ENCODE data around the gene LLCFC1. TPM values are rescaled to one million over a fixed set of nuclear protein-coding genes. Genes with fewer than 3 reads are reported as not detected.

LLCFC1 gene
- total RNA-seq (2014; rRNA removed; shearing (Covaris generic)) = not detected in 2 replicates

DNA sequence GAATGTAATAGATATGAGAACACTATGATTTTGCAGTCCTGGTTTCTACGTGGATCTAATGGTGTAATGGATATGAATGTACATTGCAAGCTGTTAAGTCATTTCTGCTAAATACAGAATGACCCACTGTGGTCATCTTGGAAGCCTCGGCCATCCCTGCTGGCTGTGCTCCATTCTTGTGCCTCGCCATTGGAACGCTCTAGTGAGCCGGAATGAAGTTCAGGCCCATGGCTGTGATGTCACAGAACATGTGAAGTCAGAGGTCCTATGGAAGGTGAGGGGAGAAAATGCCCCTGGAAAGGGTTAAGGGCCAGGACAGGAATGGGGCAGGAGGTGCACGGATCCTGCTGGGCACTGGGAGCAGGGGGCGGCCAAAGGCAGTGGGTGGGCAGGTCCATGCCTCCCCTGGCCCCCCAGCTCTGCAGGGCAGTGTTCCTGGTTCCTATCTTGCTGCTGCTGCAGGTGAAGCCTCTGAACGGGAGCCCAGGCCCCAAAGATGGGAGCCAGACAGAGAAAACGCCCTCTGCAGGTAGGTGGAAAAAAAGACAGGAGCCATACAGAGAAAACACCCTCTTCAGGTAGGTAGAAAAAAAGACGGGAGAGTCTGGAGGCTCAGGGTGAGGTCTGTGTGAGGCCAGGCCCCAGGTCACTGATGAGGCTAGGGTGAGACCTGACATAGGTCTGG, at the start of gene LLCFC1:
LLCFC1 (plus strand) TSS at position 259 of the 685 bp plus-strand sequence; CDS start at position 397, 138 bp downstream.
- DNase-seq (ENCODE audit: low read depth) = no peak

DNA sequence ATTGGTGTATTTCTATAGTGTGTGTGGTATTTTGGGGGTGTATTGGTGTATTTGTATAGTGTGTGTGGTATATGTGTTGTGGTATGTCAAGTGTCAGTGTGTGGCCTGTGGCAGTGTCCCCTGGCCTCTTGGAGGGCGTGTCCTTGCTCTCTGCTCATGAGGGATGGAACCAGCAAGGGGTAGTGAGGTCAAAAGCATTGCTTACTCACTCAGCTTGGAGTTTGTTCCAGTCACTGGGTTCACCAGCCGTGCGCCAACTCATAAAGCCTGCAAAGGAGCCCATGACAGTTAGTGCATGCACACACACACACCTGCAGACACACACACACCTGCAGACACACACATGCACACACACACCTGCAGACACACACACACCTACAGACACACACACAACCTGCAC, 49.5 kb upstream of the LLCFC1 start:
- DNase-seq (ENCODE audit: low read depth) = no peak

DNA sequence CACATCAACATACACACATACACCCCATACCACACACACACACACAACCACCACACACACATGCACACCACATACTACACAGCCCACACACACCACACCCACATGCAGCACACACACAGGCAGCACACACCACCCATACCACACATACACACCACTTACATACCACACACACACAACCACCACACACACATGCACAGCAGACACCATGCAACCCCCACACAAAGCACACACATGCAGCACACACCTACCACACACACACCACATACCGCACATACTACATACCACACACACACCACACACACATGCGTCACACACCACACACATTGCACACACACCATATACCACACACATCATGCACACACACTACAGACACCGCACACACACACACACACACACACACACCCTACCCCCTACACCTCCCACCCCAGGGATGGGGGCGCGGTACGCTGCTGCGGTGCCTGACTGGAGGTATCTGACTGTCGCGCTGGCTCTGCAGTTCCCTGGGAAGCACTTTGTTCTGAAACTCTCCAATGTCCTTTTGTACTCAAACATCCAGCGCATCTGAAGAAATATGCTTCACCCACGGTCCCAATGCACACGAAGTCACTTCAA, 48.3 kb upstream of the LLCFC1 start:
- no peak for DNase-seq (ENCODE audit: low read depth)

DNA sequence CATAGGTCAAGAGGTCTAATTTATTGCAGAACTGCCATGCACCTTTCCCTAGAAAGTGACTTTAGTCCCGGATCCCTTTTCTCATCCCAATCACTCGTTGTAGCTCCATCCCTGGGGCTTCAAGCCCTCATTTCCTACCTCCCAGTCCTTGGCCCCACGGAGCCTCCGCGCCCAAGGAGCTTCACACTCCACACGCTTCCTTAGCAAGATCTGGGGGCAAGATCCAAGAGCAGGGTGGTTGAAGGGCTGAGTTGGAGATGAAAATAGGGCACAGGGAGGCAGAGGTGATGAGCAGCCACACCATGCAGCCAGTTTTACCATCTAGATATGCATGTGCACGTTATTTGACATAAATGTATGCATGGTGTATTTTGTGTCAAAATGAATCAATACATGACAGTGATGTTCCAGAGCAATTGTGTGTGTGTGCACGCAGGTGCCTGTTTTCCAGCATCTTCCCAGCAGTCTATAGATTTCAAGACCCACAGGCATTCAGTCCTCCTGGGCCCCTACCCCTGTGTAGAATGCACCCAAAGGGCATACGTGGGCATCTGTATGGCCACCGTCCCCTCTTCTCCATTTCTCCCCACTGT, 47.7 kb upstream of the LLCFC1 start:
- no peak for DNase-seq (ENCODE audit: low read depth)

DNA sequence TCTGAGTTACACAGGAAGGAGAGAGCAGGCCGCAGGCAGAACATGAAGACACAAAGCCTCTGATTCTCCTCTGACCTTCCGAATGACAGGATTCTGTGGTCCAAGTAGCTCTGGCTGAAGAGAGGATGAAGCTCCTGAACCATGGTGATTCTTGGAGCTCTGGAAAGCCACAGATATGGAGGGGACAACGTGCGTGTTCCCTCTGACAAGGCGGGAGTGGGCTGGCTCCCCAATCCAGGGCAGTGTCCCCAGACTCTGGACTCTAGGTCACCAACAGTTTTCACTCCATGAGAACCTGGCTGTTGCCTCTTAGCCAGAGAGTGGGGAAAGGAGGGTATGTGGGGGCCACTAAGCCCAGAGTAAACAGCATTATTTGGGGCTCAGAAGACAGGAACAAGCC, 46.3 kb upstream of the LLCFC1 start:
- DNase-seq (ENCODE audit: low read depth) = no peak

DNA sequence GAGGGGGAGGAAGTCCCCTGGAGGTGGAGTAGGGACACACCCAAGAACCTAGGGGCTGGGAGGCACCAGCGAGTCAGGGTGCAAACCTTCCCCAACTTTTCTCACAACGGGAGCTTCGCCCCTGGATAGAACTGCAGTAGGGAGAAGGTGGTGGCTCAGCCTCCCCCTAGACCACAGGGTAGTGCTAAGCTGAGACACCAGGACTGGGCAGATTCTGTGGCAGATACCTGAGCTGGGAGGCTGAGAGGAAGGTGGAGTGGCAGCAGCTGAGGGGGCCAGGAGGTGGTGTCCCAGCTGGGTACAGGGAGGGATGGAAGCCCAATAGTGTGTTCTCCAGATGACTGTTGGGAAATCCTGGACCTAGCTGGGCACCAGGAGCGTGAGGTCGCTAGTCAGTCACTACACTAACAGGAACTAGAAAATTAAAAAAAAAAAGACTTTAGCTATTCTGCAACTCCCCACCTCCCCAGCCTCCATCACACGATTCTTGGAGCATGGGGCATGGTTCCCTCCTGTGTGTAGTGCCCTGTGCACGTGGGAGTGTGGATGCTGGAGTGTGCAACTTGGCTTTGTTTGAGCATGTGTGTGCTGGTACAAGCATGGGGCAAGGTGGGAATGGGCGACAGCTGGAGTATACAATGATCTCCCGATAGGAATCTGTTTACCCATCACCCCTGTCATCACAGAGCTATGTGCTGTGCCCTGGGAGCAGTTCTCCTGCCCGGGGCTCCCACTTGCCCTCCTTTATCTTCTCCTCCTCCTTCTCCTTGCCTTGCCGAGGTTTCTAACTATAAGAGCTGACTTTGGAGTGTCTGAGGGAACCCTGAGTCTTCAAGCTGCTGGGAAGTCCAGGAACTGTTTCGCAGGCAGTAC, 44.9 kb upstream of the LLCFC1 start:
- no peak for DNase-seq (ENCODE audit: low read depth)

DNA sequence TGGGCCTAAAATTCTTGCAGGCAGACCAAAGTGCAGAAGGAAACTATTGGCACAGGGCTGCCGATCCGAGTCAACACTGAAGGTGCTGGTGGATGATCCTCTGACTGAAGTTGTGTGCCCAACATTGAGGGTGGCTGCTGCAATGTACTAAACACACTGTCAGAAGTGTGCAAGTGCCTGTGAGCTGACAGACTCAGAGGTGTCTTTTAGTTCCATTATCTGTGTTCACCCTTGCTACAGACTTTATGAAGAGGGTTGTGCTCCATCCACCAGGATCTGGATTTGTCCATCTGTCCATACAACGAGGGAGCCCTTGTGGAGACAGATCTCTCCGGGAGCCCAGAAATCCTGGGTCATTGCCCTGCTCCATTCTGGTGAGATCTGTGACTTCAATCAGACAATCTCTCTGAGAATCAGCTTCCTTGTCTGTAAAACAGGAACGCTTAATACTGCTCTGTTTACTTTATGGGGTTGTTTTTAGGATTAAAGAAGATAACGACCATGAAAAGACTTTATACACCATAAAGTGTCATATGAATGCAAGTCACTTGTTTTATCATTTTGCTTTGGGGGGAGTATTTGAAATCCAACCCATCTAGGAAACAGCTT, 44.2 kb upstream of the LLCFC1 start:
- no peak for DNase-seq (ENCODE audit: low read depth)

DNA sequence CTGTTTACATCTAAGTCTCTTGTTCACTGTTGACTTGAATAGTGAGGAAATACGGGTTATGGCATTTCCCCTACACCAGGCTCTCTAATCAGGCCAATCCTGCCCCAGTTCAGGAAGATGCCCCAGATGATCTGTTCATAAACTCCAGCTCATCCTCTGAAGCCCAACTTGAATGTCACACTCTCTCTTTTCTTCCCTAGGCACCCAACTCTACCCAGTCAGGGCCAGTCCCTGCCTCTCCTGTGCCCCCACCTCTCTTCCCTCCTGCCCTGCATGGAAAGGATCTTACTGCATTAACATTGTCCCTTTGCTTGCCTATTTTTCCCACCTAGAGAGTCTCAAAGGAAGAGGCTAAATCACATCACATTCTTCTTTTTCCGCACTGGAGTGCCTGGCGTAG, 43.1 kb upstream of the LLCFC1 start:
- no peak for DNase-seq (ENCODE audit: low read depth)

DNA sequence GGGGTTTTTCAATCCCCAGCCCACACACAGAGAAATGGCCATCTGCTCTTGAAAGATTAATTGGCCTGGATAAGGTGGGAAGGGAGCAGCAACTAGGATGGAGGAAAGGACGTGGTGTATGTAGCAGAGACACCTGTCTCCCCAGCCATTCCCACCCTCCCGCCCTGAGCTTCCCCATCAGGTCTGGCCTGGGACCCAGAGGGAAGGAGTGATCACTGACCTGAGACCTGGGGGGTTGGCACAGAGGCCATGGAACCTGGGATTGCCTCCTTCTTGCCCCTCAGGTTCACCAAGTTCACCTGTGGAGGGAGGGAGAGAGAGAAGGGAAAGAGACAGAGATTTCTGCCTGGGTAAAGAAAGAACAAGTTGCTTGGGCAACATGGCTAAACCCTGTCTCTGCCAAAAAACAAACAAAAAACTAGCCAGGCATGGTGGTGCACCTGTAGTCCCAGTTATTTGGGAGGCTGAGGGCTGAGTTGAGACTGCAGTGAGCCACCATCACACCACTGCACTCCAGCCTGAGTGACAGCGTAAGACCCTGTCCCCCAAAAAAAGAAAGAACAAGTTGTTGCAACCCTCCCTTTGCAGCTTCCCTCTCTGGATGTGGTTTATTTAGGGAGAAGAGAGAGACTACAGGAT, 42.4 kb upstream of the LLCFC1 start:
- no peak for DNase-seq (ENCODE audit: low read depth)

DNA sequence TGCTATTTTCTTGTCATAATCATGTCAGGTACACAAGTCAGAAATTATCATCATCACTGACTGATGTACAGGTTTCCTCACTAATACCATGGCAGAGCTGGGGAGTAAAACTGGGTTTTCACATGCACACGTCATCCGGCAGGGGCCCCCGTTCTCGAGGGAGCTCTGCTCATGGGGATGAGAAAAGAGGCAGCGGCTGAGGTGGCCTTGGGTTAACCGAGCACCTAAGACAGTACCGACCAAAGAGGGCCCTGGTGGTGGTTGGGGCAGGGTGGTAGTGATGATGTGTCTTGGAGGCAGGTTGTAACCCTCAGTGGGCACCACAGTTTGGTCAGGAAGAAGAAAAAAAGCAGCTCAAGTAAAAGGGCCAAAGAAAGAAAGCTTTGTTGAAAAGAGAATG, 41.6 kb upstream of the LLCFC1 start:
- DNase-seq (ENCODE audit: low read depth) = no peak

DNA sequence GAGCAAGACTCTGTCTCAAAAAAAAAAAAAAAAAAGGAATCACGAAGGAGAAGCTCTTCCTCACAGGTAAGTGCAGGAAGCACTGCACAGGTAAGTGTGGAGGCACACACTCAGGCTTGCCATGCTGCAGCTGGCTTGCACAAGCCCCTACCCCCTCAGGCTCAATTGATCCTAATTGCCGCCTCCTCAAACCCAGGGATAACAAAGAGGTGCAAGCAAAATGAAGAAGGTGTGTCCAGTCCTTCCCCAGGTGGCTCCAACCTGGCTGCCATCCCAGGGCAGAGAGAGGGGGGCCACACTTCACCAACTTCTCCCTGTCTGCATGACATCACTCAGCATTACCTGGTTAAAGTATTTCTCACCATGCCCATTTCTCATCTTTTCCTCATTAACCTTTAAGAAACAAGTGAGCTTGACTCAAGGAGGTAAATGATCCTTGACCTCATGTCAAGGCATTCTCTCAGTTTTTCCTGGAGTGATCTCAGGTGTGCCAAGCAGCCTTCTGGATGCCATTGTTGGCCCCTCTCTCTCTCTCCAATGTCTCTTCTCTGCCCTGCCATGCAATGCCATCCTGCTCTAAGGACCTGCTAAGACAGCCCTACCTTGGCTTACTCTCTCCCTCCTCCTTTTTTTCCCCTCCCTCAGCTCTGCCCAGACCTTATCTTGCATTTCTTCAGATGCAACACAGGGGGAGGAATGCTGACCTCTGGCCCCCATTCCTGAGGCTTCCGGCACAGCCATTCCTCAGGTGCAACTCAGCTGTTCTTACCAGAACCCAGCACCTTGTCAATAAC, 40.7 kb upstream of the LLCFC1 start:
- DNase-seq (ENCODE audit: low read depth) = no peak

DNA sequence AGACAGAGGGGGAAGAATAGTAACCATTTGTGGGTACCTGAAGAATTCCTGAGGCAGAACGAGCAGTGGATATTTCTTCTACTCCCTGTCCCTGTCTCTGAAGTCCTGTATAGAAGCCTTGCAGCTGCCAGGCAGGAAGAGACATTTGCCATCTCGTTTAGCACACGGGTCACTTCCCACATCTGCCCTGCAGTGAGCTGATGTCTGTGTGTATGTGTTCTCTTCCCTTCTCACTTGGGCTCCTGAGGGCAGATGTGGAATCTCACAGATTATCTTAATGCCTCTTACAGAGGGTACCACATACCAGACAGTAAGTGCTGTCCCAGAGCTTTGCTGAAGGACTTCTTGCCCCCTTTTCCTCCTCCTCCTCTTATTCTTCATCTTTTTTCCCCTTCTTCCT, 39.6 kb upstream of the LLCFC1 start:
- DNase-seq (ENCODE audit: low read depth) = no peak

DNA sequence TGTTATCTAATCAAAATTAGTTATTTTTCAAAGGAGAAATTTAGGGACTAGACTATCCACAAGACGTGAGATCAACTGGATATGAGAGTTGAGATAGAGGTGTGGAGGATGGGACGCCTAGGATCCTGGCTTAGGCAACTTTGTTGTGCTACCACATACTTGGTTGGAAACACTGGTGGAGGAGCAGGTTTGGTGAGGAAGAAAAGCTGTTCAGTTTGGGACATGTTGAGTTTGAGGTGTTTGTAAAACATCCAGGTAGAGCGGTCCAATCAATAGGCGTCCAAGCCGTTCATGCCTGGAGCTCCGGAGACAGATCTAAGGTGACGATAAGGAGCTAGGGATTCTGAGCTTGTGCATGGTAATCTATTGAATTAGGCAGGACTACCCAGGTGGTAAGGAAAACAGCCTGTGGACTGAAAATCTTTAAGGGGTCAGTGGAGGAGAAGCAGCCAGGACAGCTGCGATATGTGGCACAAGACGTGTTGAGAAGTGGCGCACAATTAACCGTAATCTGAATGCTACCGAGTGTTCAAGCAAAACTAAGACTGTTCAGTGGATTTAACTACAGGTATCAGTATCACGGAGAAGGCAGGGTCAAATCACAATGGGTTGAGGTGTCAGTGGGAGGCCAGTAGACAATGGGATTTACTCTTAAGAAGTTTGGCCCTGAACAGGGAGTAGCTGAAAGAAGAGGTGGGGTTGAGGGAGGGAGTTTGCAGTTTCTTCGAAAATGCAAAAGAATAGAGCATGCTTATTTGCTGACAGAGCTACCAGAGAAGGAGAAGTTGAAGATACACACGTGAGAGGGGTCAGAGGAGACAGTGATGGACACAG, 37.6 kb upstream of the LLCFC1 start:
- DNase-seq (ENCODE audit: low read depth) = no peak

DNA sequence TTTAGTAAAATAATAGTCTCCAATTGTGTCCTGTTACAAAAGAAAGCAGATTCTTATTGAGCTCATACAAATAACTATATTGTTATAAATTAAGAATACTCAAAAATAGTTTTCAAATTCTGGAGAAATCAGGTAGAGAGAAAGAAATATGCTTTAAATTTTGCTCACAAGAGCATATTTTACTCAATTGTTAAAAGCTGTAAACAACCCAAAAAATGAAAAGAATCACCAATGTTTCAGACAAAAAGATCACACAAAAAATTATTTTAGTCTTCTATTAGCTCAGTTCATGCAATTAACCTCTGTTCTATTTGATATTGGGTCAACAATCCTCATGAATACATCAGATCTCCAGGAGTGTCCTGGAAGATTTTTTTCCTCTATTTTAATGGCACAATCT, 35.2 kb upstream of the LLCFC1 start:
- no peak for DNase-seq (ENCODE audit: low read depth)

DNA sequence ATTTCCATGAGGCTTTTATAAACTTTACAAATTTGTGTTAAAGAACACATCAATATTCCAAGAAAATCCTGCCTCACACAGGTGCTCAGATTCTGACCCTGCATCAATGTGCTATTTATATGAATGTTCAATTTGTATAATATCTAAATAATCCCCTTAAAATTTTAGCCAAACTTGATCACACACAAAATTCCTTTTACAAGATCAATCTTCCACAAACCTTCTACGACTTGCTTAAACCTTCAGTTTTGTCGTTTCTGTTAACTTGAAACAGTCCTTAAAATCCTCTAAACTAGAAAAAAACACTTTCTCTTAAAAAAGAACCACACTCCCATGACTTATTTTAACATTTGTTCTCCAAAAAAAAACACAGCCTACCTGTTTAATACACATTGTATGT, 33.5 kb upstream of the LLCFC1 start:
- DNase-seq (ENCODE audit: low read depth) = no peak

DNA sequence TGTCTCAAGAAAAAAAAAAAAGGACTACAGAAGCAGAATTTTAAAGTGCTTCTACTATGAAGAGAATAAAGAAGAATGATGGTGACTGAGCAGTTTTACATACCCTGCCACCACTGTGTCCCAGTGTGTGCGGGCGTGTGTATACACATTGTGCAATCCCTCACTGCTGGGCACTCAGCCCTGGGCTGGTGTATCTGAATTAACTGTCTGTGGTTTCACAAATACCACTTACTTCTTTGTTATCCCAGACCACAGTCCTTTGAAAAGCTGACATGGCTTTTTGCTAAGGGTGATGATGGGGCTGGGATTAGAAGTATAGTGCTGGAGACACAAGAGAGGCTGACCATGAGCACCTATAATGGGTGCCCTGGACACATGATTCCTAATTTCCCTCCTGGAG, 32.6 kb upstream of the LLCFC1 start:
- no peak for DNase-seq (ENCODE audit: low read depth)

DNA sequence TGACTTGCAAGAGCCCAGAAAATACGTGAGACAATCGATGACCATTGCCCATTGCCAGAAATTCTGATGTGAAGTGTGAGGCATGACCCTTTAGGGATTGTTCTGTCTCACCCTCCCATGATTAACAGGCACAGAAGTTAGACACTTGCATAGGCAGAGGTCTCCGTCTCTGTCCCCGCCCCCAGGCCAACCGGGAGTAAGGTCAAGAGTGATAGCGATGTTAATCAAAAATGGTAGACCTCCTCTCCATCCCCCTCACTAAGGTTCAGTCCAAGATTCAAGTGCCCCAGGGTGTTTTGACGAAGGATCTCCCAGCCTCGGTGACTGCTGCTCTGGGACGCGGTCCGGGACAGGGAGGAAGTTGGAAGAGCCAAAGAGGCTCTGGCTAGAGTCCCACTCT, 31.0 kb upstream of the LLCFC1 start:
- no peak for DNase-seq (ENCODE audit: low read depth)

DNA sequence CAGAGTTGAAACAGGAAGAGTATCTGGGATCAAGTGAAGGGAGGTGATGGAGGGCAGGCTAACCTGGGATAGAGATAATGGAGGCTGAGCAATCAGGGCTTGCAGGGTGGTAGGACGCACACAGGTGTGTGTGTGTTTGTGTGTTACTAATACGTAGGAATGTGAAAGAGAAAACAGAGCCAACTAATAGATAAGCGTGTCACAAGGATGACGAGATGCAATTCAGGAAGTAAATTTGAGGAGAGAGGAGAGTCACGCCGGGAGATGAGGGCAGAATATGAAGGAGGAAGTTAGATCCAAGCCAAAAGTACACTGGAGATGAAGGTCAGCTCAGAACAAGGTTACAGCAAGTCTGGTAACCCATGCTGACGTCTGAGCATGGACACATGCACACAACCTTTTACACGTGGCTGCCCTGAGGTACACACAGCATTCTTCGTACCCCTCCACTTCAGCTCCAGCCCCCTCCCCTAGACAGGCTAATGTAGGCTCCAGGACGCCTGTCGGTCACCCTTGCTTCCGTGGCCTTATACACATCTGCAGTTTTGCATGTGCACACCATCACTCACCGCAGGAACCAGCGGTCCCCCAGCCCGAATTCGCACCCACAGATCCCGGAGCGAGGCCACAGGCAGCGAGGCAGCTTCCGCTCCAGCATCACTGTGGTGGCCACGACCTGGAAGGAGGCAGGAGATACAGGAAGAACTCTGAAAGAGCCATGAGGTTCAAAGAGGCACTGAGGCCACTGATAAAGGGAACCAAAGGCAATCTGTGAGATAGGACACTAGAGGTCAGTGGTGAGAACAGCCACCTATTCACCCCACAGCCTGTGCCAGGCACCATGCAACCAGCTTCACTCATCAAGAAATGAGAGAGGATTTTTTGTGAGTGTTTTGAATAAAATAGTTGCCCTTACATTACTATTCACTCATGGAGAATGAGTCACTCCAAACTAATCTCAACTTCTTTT, 30.1 kb upstream of the LLCFC1 start:
- DNase-seq (ENCODE audit: low read depth) = peak; percentile 3

DNA sequence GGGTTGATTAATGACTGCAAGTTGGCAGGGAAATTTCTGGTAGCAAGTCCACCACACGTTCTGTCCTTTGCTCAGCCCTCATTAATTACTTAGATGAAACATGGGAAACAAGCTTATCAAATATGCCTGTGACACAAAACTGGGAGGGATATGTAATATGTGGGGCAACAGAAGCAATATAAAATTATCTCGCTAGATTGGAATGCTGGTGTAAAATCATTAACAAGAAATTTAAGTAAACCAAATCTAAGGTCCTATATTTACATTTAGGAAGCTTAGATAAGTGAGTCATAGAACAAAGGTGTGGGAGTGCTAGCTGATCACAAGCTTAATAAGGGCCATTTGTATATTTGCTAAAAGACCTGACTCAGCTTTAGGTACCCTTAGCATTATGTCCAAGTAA, 29.3 kb upstream of the LLCFC1 start:
- no peak for DNase-seq (ENCODE audit: low read depth)
